CD14-positive monocyte (primary cell): Measurements from ENCODE around the gene HDHD5. TPM values are rescaled to one million over a fixed set of nuclear protein-coding genes. Genes with fewer than 3 reads are reported as not detected.
A peak's percentile ranks its signal among the peaks of the same experiment; 100 is the strongest.

Source experiments
- DNase-seq, 3 donors: peaks; one replicate each; pipeline ENCODE4 v3.0.0-alpha.2; 2011 to 2022
- H2AFZ ChIP-seq: 2 replicates; pipeline ENCODE4 v1.6.0; 2012; ENCODE audit warnings: mild to moderate bottlenecking, low read depth, low read length, inconsistent platforms; ENCODE audit not compliant: insufficient read depth, poor library complexity, severe bottlenecking
- H3K27ac ChIP-seq, 2 donors: 1 replicate in 1 of 2; 2 replicates in 1 of 2; pipeline ENCODE4 v1.5.1; 2012 to 2013; ENCODE audit warnings: low read length in 2 of 2, control low read depth in 1 of 2, inconsistent platforms in 1 of 2, low read depth in 1 of 2, mild to moderate bottlenecking in 1 of 2
- H3K27me3 ChIP-seq, 2 donors: one replicate each; pipeline versions ENCODE4 v1.6.0 to v1.6.1; 2011 to 2013; ENCODE audit warnings: low read length in 2 of 2; ENCODE audit not compliant: control insufficient read depth in 2 of 2, insufficient read depth in 2 of 2
- H3K36me3 ChIP-seq, 2 donors: replicated peaks in 1 of 2; 1 replicate in 1 of 2; 2 replicates in 1 of 2; pipeline versions ENCODE4 v1.5.1 to v1.6.1; 2012 to 2013; ENCODE audit warnings: low read length in 2 of 2, control low read depth in 1 of 2, inconsistent platforms in 1 of 2, mild to moderate bottlenecking in 1 of 2; ENCODE audit not compliant: insufficient read depth in 2 of 2, control insufficient read depth in 1 of 2
- H3K4me1 ChIP-seq, 2 donors: 1 replicate in 1 of 2; 2 replicates in 1 of 2; pipeline versions ENCODE4 v1.5.1 to v1.6.1; 2012 to 2013; ENCODE audit warnings: low read length in 2 of 2, control low read depth in 1 of 2, inconsistent platforms in 1 of 2, mild to moderate bottlenecking in 1 of 2, moderate library complexity in 1 of 2; ENCODE audit not compliant: insufficient read depth in 2 of 2, control insufficient read depth in 1 of 2
- H3K4me2 ChIP-seq: replicated peaks from 2 replicates; pipeline ENCODE3; 2012; ENCODE audit warnings: low read length, moderate library complexity, mild to moderate bottlenecking; ENCODE audit not compliant: poor library complexity, severe bottlenecking; ENCODE audit errors: extremely low read depth
- H3K4me3 ChIP-seq, 3 experiments: fragments of 200-600 bp in 1 of 3; sonication (generic) in 1 of 3; replicated peaks in 1 of 3; 1 replicate in 2 of 3; 2 replicates in 1 of 3; pipeline ENCODE4 v1.5.1; 2011 to 2013; ENCODE audit warnings: low read length in 3 of 3, mild to moderate bottlenecking in 3 of 3, control low read depth in 2 of 3, low read depth in 2 of 3, inconsistent platforms in 1 of 3, moderate library complexity in 1 of 3
- H3K79me2 ChIP-seq: 2 replicates; pipeline ENCODE4 v1.6.0; 2012; ENCODE audit warnings: mild to moderate bottlenecking, control low read depth, inconsistent platforms, low read length, moderate library complexity; ENCODE audit not compliant: insufficient read depth
- H3K9ac ChIP-seq: 2 replicates; pipeline ENCODE4 v1.6.0; 2017; ENCODE audit warnings: low read length, mild to moderate bottlenecking; ENCODE audit not compliant: insufficient read depth, poor library complexity, severe bottlenecking
- H3K9me3 ChIP-seq, 2 donors: replicated peaks in 1 of 2; 1 replicate in 1 of 2; 2 replicates in 1 of 2; pipeline versions ENCODE4 v1.5.1 to v1.6.1; 2012 to 2013; ENCODE audit warnings: low read length in 2 of 2, control low read depth in 1 of 2; ENCODE audit not compliant: control insufficient read depth in 1 of 2, insufficient read depth in 1 of 2
- H4K20me1 ChIP-seq: 2 replicates; pipeline ENCODE4 v1.6.0; 2012; ENCODE audit warnings: mild to moderate bottlenecking, low read length, control low read depth, moderate library complexity; ENCODE audit not compliant: insufficient read depth
- H3K27ac Mint-ChIP-seq, 7 donors: one replicate each; pipeline ENCODE4 v1.8.0; 2020; ENCODE audit warnings: mild to moderate bottlenecking in 7 of 7, mixed read lengths in 7 of 7, moderate library complexity in 6 of 7, inconsistent platforms in 2 of 7
- H3K27me3 Mint-ChIP-seq, 3 donors: one replicate each; pipeline ENCODE4 v1.8.0; 2021 to 2022; ENCODE audit warnings: low read depth in 3 of 3, mild to moderate bottlenecking in 3 of 3, mixed read lengths in 3 of 3, moderate library complexity in 3 of 3, inconsistent platforms in 1 of 3
- H3K36me3 Mint-ChIP-seq, 2 donors: one replicate each; pipeline ENCODE4 v1.8.0; 2020; ENCODE audit warnings: mixed read lengths in 2 of 2, inconsistent platforms in 1 of 2, mild to moderate bottlenecking in 1 of 2
- H3K4me1 Mint-ChIP-seq: one replicate; pipeline ENCODE4 v1.8.0; 2020; ENCODE audit warnings: mild to moderate bottlenecking, mixed read lengths
- H3K4me3 Mint-ChIP-seq, 2 donors: one replicate each; pipeline ENCODE4 v1.8.0; 2020; ENCODE audit warnings: mild to moderate bottlenecking in 2 of 2, mixed read lengths in 2 of 2, moderate library complexity in 1 of 2
- H3K9me3 Mint-ChIP-seq, 7 donors: one replicate each; pipeline ENCODE4 v1.8.0; 2020 to 2022; ENCODE audit warnings: mixed read lengths in 7 of 7, mild to moderate bottlenecking in 6 of 7, moderate library complexity in 6 of 7, inconsistent platforms in 2 of 7
- CTCF ChIP-seq: fragments of 200-600 bp; IDR thresholded peaks from one replicate; pipeline ENCODE4 v1.8.0; 2022; ENCODE audit warnings: antibody characterized with exemption, mild to moderate bottlenecking
- WGBS: methylation state at CpG from one replicate; pipeline ENCODE4 v1.1.5; 2013; ENCODE audit warnings: missing lambda C conversion rate; ENCODE audit not compliant: insufficient coverage; 5-methylcytosine and 5-hydroxymethylcytosine counted together
- intact Hi-C, 2 donors: fragments of 100-400 bp; cut with micrococcal nuclease; formaldehyde crosslinking; loops; one replicate each; pipeline versions ENCODE4 v1.15.0 to v1.15.1; 2023
- polyA plus RNA-seq, 3 donors: library from polyadenylated mRNA; depleted of rRNA in 1 of 3; unstranded in 2 of 3; stranded (reverse) in 1 of 3; fragments of 300-500 nt in 2 of 3; fragments of >200 nt in 1 of 3; fragmentation: Illumina TruSeq in 2 of 3; gene quantifications; 1 replicate in 2 of 3; 2 replicates in 1 of 3; pipeline ENCODE4 v1.2.3, GENCODE V29; 2012 to 2021

HDHD5 gene
- polyA plus RNA-seq, 3 donors, result 75.9 to 119 (median 79.9) TPM

DNA sequence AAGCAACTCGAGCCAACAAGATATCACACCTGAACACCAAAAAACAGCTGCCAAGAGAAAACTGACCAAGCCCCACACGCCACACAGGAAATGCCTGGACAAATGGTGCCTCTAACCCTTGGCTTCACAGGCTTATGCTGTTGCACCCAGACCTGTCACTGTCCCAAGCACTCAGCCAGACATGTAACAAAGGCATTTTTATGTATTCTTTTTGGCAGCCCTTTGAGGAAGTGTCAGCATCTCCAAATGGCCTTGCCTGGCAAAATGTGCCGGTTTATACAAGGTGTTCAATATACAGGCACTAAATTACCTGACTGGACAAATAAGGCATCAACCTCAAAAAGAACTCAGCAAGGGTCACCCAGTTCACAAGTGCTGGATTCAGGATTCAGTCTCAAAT, 6.1 kb downstream of the HDHD5 start:
- Histone ChIP-seq H3K9me3 (no peaks in the 10 kb centered on the region), H3K4me1 (peaks cover 42 to 50% of the 10 kb centered on the region in 2 donors), H4K20me1 (peaks cover 74% of the 10 kb centered on the region), H3K4me2 (no peak overlapping the region), H3K79me2 (peaks cover 100% of the 10 kb centered on the region), H2AFZ (no peak overlapping the region), H3K36me3 (peaks cover 19 to 40% of the 10 kb centered on the region in 2 donors), H3K4me3 (no peak overlapping the region), H3K27ac (peak overlapping the region in 1 of 2 donors; percentile 55), H3K27me3 (no peaks in the 10 kb centered on the region), H3K9ac (no peak overlapping the region)
- 79% methylated on average over 3 of the region's 3 CpGs for WGBS
- Mint-ChIP-seq H3K4me3 (no peak overlapping the region), H3K27me3 (peaks cover 0 to 2% (median 0%) of the 10 kb centered on the region in 3 donors), H3K36me3 (peaks cover 19 to 30% of the 10 kb centered on the region in 2 donors), H3K27ac (peak overlapping the region in 5 of 7 donors; percentile 21 to 75 (median 37)), H3K4me1 (peaks cover 65% of the 10 kb centered on the region), H3K9me3 (no peaks in the 10 kb centered on the region)
- DNase-seq, result no peak
- intact Hi-C loops, result loop anchor here in 1 of 2 donors (10.0 kb wide), 2 partner anchors 62 to 328 kb away; partner anchors contain the start of genes ADA2 and XKR3
- TF ChIP-seq CTCF, result no peak

DNA sequence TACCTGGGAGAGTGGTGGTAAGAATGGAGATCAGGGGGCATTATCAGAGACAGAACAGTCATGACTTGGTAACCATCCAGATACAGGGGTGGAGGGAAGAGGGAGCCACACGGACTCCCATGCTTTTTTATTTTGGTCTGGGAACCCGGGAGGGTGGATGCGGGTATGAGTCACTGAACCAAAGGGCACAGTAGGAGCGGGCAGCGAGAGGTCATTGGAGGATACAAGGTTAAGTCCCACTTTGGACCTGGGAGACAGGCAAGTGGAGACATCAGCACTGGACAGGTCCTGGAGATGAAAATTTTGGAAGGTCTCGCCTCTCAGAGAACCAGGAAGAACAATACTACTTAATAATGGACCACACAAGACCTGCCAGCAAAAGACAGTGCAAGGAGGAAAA, 6.7 kb downstream of the HDHD5 start:
- Mint-ChIP-seq H3K4me1 (peaks cover 59% of the 10 kb centered on the region), H3K9me3 (no peaks in the 10 kb centered on the region), H3K4me3 (no peak overlapping the region), H3K27me3 (peaks cover 0 to 2% (median 0%) of the 10 kb centered on the region in 3 donors), H3K27ac (peak overlapping the region in 5 of 7 donors; percentile 13 to 63 (median 56)), H3K36me3 (peaks cover 25 to 36% of the 10 kb centered on the region in 2 donors)
- 65% methylated on average over 2 of the region's 6 CpGs for WGBS
- Histone ChIP-seq H3K27ac (peak overlapping the region in 1 of 2 donors; percentile 55), H3K27me3 (no peaks in the 10 kb centered on the region), H3K36me3 (peaks cover 25 to 46% of the 10 kb centered on the region in 2 donors), H2AFZ (no peak overlapping the region), H3K4me2 (no peak overlapping the region), H3K9ac (no peak overlapping the region), H3K79me2 (peaks cover 100% of the 10 kb centered on the region), H3K9me3 (no peaks in the 10 kb centered on the region), H4K20me1 (peaks cover 74% of the 10 kb centered on the region), H3K4me3 (no peak overlapping the region), H3K4me1 (peaks cover 36 to 43% of the 10 kb centered on the region in 2 donors)
- TF ChIP-seq CTCF, result no peak
- DNase-seq, result no peak
- intact Hi-C loops, result loop anchor here in 1 of 2 donors (10.0 kb wide), 2 partner anchors 62 to 328 kb away; partner anchors contain the start of genes ADA2 and XKR3
